GM19372 (cell line): ENCODE data around the gene PCIF1.
"Not testable (repeated sequence)": the region's sequence is repeated elsewhere in the genome, so short reads cannot be mapped to it uniquely, and the experiment has no call there.

ENCODE experiments used
- ATAC-seq: cut with Tn5 transposase; IDR thresholded peaks from one replicate; pipeline ENCODE4 v1.9.1; 2021; ENCODE audit warnings: mild to moderate bottlenecking, low read depth, moderate library complexity; ENCODE audit not compliant: unreplicated experiment

Gene PCIF1

GRCh38 chr20:45946149-45946970 is 11.9 kb downstream of the PCIF1 start:
- ATAC-seq = no peak

DNA sequence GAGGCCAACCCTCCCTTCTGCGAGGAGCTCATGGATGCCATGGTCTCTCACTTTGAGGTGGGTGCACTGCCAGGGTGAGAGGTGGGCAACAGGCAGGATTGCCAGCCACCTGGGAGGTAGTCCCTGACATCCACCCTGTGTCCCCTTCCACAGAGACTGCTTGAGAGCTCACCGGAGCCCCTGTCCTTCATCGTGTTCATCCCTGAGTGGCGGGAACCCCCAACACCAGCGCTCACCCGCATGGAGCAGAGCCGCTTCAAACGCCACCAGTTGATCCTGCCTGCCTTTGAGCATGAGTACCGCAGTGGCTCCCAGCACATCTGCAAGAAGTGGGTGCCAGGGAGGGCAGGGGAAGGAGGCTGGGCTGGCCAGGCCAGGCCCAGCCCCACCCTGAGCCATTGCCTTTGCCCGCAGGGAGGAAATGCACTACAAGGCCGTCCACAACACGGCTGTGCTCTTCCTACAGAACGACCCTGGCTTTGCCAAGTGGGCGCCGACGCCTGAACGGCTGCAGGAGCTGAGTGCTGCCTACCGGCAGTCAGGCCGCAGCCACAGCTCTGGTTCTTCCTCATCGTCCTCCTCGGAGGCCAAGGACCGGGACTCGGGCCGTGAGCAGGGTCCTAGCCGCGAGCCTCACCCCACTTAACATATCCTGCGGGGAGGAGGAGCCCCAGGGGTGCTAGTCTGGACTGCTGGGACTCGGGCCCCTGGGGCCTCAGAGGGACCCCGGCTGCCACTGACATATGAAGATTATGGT is 12.8 kb downstream of the PCIF1 start:
- no peak for ATAC-seq

GRCh38 chr20:45948261-45948733 is 13.8 kb downstream of the PCIF1 start:
- ATAC-seq = no peak

DNA sequence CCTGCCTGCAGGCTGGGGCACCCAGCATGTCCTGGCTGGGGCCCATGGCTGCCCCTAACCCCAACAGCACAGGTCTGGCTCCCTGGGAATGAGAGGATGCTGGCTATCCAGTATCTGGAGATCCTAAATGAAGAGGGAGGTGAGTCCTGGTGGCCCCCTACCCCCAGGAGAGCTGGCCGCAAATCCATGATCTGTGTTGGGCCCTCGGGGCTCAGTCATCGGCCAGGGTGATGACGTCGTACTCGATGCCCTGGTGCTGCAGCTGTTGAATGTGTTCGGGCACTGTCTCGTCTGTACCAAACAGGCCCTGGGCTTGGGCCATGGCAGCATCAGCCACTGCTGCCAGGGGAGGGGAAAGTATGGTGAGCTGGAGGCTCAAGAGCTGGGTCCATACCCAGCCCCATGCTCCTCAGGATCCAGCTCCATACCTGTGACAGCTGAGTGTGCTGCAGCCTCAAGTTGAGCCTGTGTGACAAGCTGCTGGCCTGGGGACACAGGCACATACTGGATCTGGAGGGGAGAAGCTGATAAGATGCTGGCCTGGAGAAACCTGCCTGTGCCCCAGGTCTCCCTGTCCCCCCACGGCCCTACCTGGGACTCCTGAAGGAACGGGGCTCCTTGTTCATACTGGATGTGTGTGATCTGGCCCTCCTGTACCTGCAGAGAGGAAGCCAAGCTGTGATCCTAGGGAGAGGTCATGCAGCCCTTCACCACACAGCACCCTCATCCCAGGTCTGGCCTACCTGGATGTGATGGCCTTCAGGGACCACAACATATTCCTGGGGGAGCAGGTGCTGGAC is 14.5 kb downstream of the PCIF1 start:
- no peak for ATAC-seq

- no peak for ATAC-seq
Measured at GRCh38 chr20:45949542-45950329, 15.3 kb downstream of the PCIF1 start.

- no peak for ATAC-seq
Measured at GRCh38 chr20:45950330-45950646, 15.8 kb downstream of the PCIF1 start.

- no peak for ATAC-seq
Measured at GRCh38 chr20:45951925-45952834, 17.7 kb downstream of the PCIF1 start.

- no peak for ATAC-seq
Measured at GRCh38 chr20:45952861-45953260, 18.4 kb downstream of the PCIF1 start.

- ATAC-seq = no peak
Measured at GRCh38 chr20:45953672-45954071, 19.2 kb downstream of the PCIF1 start.

DNA sequence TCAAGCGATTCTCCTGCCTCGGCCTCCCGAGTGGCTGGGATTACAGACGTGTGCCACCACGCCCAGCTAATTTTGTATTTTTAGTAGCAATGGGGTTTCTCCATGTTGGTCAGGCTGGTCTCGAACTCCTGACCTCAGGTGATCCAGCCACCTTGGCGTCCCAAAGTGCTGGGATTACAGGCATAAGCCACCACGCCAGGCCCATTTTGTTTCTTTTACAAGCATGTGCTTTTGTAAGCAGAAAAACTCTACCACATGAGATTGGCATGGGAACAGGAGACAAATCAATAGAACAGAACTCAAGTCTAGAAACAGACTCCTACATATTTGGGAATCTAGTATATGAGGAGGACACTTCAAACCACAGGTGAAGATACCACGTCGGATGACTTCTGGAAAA is 21.8 kb downstream of the PCIF1 start:
- not testable (repeated sequence) for ATAC-seq

DNA sequence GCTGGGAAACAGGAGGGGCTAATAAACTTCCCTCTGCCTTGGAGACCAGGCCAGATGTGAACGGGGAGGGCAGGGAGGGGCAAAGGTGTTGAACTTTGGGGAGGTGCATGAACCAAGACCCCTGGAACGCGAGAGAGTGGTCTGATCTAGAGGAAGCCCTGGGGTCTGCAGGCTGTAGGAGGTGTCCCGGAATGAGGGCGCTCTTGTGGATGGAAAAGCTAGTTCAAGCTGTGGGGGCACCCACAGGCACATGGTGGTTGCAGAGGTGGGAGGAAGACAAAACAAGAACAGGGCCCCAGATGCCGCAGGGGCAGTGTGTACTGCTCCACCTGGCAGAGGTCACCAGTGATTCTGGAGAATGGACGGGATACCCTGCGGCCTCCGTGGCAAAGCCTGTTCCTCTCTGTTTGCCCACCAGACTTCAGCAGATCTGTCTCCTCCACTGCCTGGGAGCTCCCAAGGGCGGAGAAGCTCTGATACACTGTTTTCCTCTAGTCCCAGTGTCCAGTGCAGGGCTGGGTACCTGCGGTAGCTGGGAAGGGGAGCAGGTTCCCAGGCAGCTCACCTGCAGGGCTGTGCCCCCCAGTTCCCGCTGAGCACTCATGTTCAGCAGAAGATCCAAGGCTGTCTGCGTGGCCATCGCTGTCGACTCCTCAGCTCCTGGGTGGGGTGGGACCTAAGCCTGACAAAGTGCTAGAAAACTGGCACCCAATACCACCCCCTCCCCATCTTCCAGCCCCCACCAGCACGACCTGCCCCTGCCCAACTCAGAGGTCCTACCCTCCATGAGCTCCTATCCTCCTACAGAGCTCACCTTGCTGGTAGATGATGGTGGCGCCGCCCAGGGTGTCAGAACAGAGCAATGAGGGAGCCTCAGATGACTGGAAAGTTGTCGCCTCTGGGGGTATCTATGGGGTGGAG is 22.8 kb downstream of the PCIF1 start:
- ATAC-seq = no peak

- ATAC-seq = no peak
Measured at GRCh38 chr20:45958593-45958992, 24.1 kb downstream of the PCIF1 start.

DNA sequence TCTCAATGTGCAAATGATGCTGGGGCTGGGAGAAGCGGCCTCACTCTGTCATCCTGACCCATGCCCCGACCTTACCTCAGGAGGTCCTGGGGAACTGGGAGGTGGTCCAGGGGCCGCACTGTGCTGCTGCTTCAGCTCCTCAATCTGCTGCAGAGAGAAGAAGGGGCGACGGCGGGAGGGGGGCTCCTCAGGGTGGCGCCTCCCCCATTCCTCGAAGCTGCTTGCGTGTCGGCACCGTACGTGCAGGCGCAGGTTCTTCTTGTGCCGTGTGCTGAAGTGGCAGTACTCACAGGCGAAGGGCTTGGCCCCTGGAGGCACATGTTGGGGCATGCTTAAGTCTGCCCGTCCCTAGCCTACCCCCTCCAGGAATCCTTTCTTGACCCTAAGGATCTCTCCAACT is 24.6 kb downstream of the PCIF1 start:
- ATAC-seq = no peak

DNA sequence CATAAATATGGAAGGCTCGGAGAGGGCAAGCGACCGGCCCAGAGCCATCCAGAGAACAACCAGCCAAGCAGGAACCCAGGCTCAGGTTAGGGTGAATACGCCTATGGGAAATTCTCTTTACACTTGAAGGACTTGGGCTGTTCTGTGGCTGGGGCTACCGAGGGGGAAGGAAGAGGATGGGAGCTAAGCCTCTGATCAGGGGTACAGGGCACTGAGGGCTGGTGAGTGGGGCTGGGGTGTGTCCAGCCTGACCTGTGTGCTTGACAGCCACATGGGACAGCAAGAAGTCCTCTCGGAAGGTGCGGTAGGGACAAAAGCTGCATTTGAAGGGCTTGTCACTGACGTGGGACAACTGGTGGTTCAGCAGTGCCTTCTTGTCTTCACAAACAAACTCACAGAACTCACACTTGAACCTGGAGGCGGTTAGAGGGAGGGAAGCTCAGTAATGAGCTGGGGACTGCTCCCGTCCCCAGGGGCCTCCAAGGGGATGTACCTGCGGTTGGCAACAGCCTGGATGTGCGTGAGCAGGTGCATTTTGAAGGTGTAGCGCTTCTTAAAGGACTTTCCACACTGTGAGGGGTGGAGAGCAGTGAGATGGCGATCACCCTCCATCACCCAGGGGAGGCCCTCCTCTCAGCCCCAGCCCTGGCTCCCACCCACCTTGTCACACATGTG is 25.6 kb downstream of the PCIF1 start:
- no peak for ATAC-seq

GRCh38 chr20:45962031-45962755 is 27.7 kb downstream of the PCIF1 start:
- ATAC-seq = no peak

DNA sequence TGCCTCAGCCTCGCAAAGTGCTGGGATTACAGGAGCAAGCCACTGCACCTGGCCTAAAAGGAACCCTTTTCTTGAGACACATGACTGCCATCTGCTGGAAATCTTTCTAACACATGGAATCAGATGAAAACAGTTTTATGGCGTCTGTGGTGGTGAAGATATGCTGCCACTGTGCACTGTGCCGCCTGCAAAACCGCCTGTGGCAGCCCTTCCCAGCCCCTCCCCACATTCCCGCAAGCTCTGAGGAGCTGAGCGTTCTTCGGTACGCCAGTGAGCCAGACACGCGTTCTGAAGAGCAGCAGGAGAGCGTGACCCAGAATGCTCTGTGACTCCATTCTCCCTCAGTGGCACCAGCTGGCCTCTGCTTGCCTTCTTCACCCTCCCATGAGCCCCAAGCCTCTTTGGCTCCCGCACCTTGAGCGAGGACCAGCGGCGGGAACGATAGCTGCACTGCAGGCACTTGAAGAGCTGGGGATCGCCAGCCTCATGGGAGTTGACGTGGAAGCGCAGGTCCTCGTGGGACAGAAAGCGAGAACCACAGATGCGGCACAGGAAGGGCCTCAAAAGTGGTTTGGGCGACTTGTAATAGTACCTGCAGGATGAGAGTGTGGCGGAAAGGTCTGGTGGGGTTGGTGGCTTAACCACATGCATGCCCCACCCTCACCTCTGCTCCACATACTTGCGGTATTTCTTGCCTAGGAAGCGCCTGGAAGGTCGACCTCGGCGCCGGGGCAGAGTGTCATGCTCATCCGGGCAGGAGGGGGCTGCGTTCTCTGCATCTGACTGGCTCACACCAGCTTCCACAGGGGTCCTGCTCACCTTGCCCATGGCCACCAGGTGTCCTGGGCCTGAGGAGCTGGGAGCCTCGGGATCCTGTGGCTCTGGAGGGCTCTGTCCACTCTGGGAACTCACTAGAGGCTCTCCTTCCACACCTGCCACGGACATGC is 28.8 kb downstream of the PCIF1 start:
- no peak for ATAC-seq
